ENCODE data around the gene GOLGA6C. TPM values are rescaled to one million over a fixed set of nuclear protein-coding genes. Genes with fewer than 3 reads are reported as not detected.

The GOLGA6C gene
- total and polyA plus RNA-seq, 4 donors: 0.08 TPM; not detected in 3

DNA sequence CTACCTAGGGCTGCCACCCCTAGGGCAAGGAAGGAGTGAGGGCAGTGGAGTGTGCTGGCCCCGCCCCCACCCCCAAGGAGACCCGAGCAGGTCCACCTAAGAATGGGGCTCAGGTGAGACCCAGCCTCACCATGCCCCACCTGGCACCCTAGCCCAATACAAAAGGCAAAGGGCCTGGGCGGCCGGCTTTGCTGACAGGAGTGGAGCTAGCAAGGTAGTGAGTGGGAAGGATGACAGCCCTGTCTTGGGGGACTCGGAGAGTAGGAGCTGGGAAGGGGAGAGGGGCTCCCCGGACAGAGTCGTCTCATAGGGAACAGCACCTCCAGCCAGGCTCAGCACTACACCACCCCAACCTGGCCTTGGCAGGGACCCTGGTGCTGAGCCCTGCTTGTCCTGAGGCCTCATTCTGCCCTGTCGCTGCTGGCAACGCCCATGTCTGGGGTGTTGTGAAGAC is 44.3 kb upstream of the GOLGA6C start:
- H3K9me3 ChIP-seq (ENCODE audit: control insufficient read depth in 4 of 4, low read length in 3 of 4): no peaks in the 10 kb centered on the region
- H3K27me3 ChIP-seq (ENCODE audit: control insufficient read depth in 4 of 4, insufficient read depth in 4 of 4, low read length in 3 of 4): no peaks in the 10 kb centered on the region
- H3K36me3 ChIP-seq (ENCODE audit: control insufficient read depth in 4 of 4, insufficient read depth in 3 of 4, low read depth in 1 of 4, low read length in 3 of 4): peaks cover 2 to 30% (median 11%) of the 10 kb centered on the region in 4 donors
- TF ChIP-seq RAD21 (IDR thresholded peaks at IDR 0.05): no peak
- no peak for TF ChIP-seq YY1 (IDR thresholded peaks at IDR 0.05)
- TF ChIP-seq RXRA (IDR thresholded peaks at IDR 0.05): no peak
- TF ChIP-seq, protein P1, sequence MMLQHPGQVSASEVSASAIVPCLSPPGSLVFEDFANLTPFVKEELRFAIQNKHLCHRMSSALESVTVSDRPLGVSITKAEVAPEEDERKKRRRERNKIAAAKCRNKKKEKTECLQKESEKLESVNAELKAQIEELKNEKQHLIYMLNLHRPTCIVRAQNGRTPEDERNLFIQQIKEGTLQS (IDR thresholded peaks at IDR 0.05): no peak
- TF ChIP-seq, protein P2, sequence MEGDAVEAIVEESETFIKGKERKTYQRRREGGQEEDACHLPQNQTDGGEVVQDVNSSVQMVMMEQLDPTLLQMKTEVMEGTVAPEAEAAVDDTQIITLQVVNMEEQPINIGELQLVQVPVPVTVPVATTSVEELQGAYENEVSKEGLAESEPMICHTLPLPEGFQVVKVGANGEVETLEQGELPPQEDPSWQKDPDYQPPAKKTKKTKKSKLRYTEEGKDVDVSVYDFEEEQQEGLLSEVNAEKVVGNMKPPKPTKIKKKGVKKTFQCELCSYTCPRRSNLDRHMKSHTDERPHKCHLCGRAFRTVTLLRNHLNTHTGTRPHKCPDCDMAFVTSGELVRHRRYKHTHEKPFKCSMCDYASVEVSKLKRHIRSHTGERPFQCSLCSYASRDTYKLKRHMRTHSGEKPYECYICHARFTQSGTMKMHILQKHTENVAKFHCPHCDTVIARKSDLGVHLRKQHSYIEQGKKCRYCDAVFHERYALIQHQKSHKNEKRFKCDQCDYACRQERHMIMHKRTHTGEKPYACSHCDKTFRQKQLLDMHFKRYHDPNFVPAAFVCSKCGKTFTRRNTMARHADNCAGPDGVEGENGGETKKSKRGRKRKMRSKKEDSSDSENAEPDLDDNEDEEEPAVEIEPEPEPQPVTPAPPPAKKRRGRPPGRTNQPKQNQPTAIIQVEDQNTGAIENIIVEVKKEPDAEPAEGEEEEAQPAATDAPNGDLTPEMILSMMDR (IDR thresholded peaks at IDR 0.05; ENCODE audit: low read depth, low read length, missing input control): no peak
- TF ChIP-seq TAF1 (conservative IDR thresholded peaks at IDR 0.05): no peak
- no peak for TF ChIP-seq FOXA1 (IDR thresholded peaks at IDR 0.05)
- TF ChIP-seq SP1 (IDR thresholded peaks at IDR 0.05): no peak
- TF ChIP-seq HNF4G (IDR thresholded peaks at IDR 0.05): no peak
- no peak for TF ChIP-seq HNF4A (conservative IDR thresholded peaks at IDR 0.05)
- TF ChIP-seq EGR1 (IDR thresholded peaks at IDR 0.05; ENCODE audit: low read depth in 2 of 2): no peak
- TF ChIP-seq, protein P3, sequence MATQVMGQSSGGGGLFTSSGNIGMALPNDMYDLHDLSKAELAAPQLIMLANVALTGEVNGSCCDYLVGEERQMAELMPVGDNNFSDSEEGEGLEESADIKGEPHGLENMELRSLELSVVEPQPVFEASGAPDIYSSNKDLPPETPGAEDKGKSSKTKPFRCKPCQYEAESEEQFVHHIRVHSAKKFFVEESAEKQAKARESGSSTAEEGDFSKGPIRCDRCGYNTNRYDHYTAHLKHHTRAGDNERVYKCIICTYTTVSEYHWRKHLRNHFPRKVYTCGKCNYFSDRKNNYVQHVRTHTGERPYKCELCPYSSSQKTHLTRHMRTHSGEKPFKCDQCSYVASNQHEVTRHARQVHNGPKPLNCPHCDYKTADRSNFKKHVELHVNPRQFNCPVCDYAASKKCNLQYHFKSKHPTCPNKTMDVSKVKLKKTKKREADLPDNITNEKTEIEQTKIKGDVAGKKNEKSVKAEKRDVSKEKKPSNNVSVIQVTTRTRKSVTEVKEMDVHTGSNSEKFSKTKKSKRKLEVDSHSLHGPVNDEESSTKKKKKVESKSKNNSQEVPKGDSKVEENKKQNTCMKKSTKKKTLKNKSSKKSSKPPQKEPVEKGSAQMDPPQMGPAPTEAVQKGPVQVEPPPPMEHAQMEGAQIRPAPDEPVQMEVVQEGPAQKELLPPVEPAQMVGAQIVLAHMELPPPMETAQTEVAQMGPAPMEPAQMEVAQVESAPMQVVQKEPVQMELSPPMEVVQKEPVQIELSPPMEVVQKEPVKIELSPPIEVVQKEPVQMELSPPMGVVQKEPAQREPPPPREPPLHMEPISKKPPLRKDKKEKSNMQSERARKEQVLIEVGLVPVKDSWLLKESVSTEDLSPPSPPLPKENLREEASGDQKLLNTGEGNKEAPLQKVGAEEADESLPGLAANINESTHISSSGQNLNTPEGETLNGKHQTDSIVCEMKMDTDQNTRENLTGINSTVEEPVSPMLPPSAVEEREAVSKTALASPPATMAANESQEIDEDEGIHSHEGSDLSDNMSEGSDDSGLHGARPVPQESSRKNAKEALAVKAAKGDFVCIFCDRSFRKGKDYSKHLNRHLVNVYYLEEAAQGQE (IDR thresholded peaks at IDR 0.05): no peak
- TF ChIP-seq JUND (IDR thresholded peaks at IDR 0.05): no peak
- TF ChIP-seq FOXA2 (IDR thresholded peaks at IDR 0.05): no peak
- TF ChIP-seq, protein P4, sequence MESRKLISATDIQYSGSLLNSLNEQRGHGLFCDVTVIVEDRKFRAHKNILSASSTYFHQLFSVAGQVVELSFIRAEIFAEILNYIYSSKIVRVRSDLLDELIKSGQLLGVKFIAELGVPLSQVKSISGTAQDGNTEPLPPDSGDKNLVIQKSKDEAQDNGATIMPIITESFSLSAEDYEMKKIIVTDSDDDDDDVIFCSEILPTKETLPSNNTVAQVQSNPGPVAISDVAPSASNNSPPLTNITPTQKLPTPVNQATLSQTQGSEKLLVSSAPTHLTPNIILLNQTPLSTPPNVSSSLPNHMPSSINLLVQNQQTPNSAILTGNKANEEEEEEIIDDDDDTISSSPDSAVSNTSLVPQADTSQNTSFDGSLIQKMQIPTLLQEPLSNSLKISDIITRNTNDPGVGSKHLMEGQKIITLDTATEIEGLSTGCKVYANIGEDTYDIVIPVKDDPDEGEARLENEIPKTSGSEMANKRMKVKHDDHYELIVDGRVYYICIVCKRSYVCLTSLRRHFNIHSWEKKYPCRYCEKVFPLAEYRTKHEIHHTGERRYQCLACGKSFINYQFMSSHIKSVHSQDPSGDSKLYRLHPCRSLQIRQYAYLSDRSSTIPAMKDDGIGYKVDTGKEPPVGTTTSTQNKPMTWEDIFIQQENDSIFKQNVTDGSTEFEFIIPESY (IDR thresholded peaks at IDR 0.05): no peak
- no peak for DNase-seq (ENCODE audit: low spot score)
- WGBS: 91% methylated on average over 9 of the region's 9 CpGs
- no peak overlapping the region for H3K4me3 ChIP-seq (ENCODE audit: low read depth in 1 of 3, low read length in 3 of 3)
- no peak overlapping the region for H3K9ac ChIP-seq (ENCODE audit: low read depth in 1 of 2, low read length in 2 of 2)
- no peak overlapping the region for H3K27ac ChIP-seq (ENCODE audit: low read depth in 1 of 2, low read length in 2 of 2)
- peaks cover 0 to 7% (median 4%) of the 10 kb centered on the region in 4 donors for H3K4me1 ChIP-seq (ENCODE audit: control insufficient read depth in 4 of 4, insufficient read depth in 4 of 4, low read length in 3 of 4)

Data from liver (tissue), 9 donors.